Right lung (tissue), 5 donors: Measurements from ENCODE around the gene ZNF766. TPM values are rescaled to one million over a fixed set of nuclear protein-coding genes. Genes with fewer than 3 reads are reported as not detected.

ENCODE experiments used
- polyA plus RNA-seq, 5 donors: library from polyadenylated mRNA; unstranded; fragments of 120-200 nt; gene quantifications; one replicate each; pipeline versions ENCODE4 v1.2.1 to v1.2.3, GENCODE V29; 2013; ENCODE audit warnings: inconsistent platforms in 1 of 5, low replicate concordance in 1 of 5; ENCODE audit not compliant: insufficient read length in 5 of 5, insufficient read depth in 1 of 5

ZNF766 gene
- polyA plus RNA-seq, 5 donors, result 12.1 to 25.7 (median 20.1) TPM

Other genes starting within 250 kb of the ZNF766 start
- 10 to 100 TPM; 13.5 to 24.3 (median 18.6) TPM for gene ZNF614, start 241.2 kb upstream of the ZNF766 start, polyA plus RNA-seq
- 10 to 100 TPM; 17.9 to 29.1 (median 22.9) TPM for gene ZNF432, start 220.7 kb upstream of the ZNF766 start, polyA plus RNA-seq
- gene ZNF841, start 173.8 kb upstream of the ZNF766 start, polyA plus RNA-seq, result 10 to 100 TPM; 18.1 to 38.3 (median 30.5) TPM
- gene ZNF616, start 129.6 kb upstream of the ZNF766 start, polyA plus RNA-seq, result 10 to 100 TPM; 14.2 to 27.1 (median 24.0) TPM
- 10 to 100 TPM; 14.8 to 24.2 (median 20.6) TPM for gene ZNF836, start 98.0 kb upstream of the ZNF766 start, polyA plus RNA-seq
- 100 to 1,000 TPM; 277 to 368 (median 317) TPM for gene PPP2R1A, start 79.5 kb upstream of the ZNF766 start, polyA plus RNA-seq
- 10 to 100 TPM; 11.0 to 17.5 (median 14.6) TPM for gene ZNF480, start 27.6 kb downstream of the ZNF766 start, polyA plus RNA-seq
- gene ZNF610, start 66.7 kb downstream of the ZNF766 start, polyA plus RNA-seq, result 10 to 100 TPM in 4 of 5 donors, 1 to 10 TPM in 1; 7.5 to 13.2 (median 11.2) TPM
- 10 to 100 TPM; 19.2 to 31.5 (median 30.8) TPM for gene ZNF880, start 100.3 kb downstream of the ZNF766 start, polyA plus RNA-seq
- 10 to 100 TPM; 33.9 to 90.4 (median 70.9) TPM for gene ZNF528, start 128.3 kb downstream of the ZNF766 start, polyA plus RNA-seq
- 1 to 10 TPM in 1 of 5 donors, under 1 TPM in 4; 0.38 to 1.3 (median 0.60) TPM for gene ZNF534, start 159.6 kb downstream of the ZNF766 start, polyA plus RNA-seq
- 1 to 10 TPM; 2.6 to 6.3 (median 5.2) TPM for gene ZNF578, start 184.0 kb downstream of the ZNF766 start, polyA plus RNA-seq